Loucy (cell line): ENCODE data around the gene LATS2.

ENCODE experiments used
- H2AFZ ChIP-seq: fragments of 200-600 bp; sonication (generic); 2 replicates; pipeline ENCODE4 v1.6.0; 2016; ENCODE audit warnings: antibody characterized with exemption, mild to moderate bottlenecking, low read length, moderate library complexity
- H3F3A ChIP-seq: fragments of 200-600 bp; 2 replicates; pipeline ENCODE4 v1.6.0; 2016; ENCODE audit warnings: antibody characterized with exemption, low read depth, mild to moderate bottlenecking
- H3K27me3 ChIP-seq: fragments of 200-600 bp; sonication (generic); 2 replicates; pipeline ENCODE4 v1.6.1; 2014; ENCODE audit warnings: low read length, mild to moderate bottlenecking; ENCODE audit not compliant: insufficient read depth, poor library complexity, severe bottlenecking
- H3K36me3 ChIP-seq: fragments of 200-600 bp; sonication (generic); 2 replicates; pipeline ENCODE4 v1.6.1; 2016; ENCODE audit warnings: low read length; ENCODE audit not compliant: insufficient read depth
- H3K4me1 ChIP-seq: fragments of 200-600 bp; sonication (generic); 2 replicates; pipeline ENCODE4 v1.5.1; 2014; ENCODE audit warnings: low read length, mild to moderate bottlenecking; ENCODE audit not compliant: insufficient read depth, poor library complexity, severe bottlenecking
- H3K4me2 ChIP-seq: fragments of 200-600 bp; sonication (generic); 2 replicates; pipeline ENCODE4 v1.6.0; 2014; ENCODE audit warnings: antibody characterized with exemption, low read length, low read depth, mild to moderate bottlenecking; ENCODE audit not compliant: poor library complexity, severe bottlenecking
- H3K4me3 ChIP-seq: fragments of 200-600 bp; sonication (generic); 2 replicates; pipeline ENCODE4 v1.5.1; 2014; ENCODE audit warnings: low read length, mild to moderate bottlenecking, mixed read lengths; ENCODE audit not compliant: poor library complexity, severe bottlenecking
- H3K79me2 ChIP-seq: fragments of 200-600 bp; sonication (generic); 2 replicates; pipeline ENCODE4 v1.6.1; 2014; ENCODE audit warnings: low read length; ENCODE audit not compliant: insufficient read depth
- H3K9ac ChIP-seq: fragments of 200-600 bp; sonication (generic); 2 replicates; pipeline ENCODE4 v1.6.0; 2014; ENCODE audit warnings: mild to moderate bottlenecking, low read depth, low read length, moderate library complexity; ENCODE audit not compliant: poor library complexity, severe bottlenecking
- H3K9me2 ChIP-seq: fragments of 200-600 bp; sonication (generic); replicated peaks from 2 replicates; pipeline ENCODE4 v1.6.1; 2016; ENCODE audit warnings: low read depth, low read length, mixed read lengths
- H3K9me3 ChIP-seq: fragments of 200-600 bp; sonication (generic); 2 replicates; pipeline ENCODE4 v1.6.1; 2014; ENCODE audit warnings: mild to moderate bottlenecking, antibody characterized with exemption, low read length, low read depth; ENCODE audit not compliant: insufficient read depth
- H4K20me1 ChIP-seq: fragments of 200-600 bp; sonication (generic); 2 replicates; pipeline ENCODE4 v1.6.0; 2014; ENCODE audit warnings: antibody characterized with exemption, low read length, mild to moderate bottlenecking; ENCODE audit not compliant: insufficient read depth, poor library complexity, severe bottlenecking
- EZH2phosphoT487 ChIP-seq: fragments of 200-600 bp; IDR thresholded peaks from 2 replicates; pipeline ENCODE4 v1.6.1; 2018; ENCODE audit warnings: antibody characterized with exemption, mild to moderate bottlenecking, moderate library complexity, borderline replicate concordance
- TF ChIP-seq, protein P1 (sequence below): fragments of 200-600 bp; sonication (generic); conservative IDR thresholded peaks from 2 replicates; pipeline ENCODE4 v1.5.1; 2014; ENCODE audit warnings: mild to moderate bottlenecking, antibody characterized with exemption, low read length

LATS2 gene

DNA sequence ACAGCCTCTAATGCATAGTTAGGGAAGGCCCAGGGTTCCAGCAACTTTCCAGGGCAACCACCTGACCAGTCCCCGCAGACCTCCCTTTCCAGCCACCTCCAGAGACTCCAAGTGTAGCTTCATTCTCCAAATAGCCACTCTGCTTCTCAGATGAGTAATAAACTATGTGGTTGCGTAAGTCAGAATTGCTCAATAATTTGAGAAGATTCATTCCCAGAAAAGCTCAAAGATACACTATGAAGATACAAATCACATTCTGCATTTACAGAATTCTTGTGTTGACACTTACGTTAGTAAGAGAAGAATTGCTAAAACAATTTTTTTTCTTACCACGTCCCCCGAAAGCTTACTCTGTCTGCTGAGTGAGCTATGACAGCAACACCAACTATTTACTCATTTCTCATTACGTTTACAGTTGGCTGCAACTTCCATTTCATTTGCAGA, 8.2 kb upstream of the LATS2 start:
- Histone ChIP-seq H3K4me3 (no peak overlapping the region), H3K4me2 (no peak overlapping the region), H3K27me3 (no peaks in the 10 kb centered on the region), H3K79me2 (no peaks in the 10 kb centered on the region), H3F3A (peaks cover 6% of the 10 kb centered on the region; the same call in 1 of the 2 replicates), H3K9me3 (no peaks in the 10 kb centered on the region), H3K4me1 (peaks cover 28% of the 10 kb centered on the region), H3K9me2 (no peaks in the 10 kb centered on the region), H3K36me3 (no peaks in the 10 kb centered on the region), H3K9ac (no peak overlapping the region), H4K20me1 (no peaks in the 10 kb centered on the region), H2AFZ (no peak overlapping the region)
- no peak for TF ChIP-seq EZH2phosphoT487
- TF ChIP-seq, protein P1, sequence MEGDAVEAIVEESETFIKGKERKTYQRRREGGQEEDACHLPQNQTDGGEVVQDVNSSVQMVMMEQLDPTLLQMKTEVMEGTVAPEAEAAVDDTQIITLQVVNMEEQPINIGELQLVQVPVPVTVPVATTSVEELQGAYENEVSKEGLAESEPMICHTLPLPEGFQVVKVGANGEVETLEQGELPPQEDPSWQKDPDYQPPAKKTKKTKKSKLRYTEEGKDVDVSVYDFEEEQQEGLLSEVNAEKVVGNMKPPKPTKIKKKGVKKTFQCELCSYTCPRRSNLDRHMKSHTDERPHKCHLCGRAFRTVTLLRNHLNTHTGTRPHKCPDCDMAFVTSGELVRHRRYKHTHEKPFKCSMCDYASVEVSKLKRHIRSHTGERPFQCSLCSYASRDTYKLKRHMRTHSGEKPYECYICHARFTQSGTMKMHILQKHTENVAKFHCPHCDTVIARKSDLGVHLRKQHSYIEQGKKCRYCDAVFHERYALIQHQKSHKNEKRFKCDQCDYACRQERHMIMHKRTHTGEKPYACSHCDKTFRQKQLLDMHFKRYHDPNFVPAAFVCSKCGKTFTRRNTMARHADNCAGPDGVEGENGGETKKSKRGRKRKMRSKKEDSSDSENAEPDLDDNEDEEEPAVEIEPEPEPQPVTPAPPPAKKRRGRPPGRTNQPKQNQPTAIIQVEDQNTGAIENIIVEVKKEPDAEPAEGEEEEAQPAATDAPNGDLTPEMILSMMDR, result no peak

DNA sequence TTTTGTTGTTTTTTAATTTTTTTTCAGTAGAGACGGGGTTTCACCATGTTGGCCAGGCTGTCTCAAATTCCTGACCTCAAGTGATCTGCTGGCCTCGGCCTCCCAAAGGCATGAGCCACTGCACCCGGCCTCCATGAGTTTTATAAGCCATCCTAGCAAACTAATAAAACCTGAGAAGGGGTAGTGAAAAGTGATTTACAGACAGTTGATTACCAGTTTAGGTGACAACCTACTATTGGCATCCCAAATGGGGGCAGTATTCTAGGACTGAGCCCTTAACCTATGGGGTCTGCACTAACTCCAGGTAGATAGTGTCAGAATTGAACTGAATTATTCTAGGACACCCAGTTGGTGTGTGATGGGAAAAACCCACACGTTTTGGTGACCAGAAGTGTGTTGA, 6.5 kb upstream of the LATS2 start:
- Histone ChIP-seq H3F3A (no peaks in the 10 kb centered on the region), H3K4me1 (peaks cover 16% of the 10 kb centered on the region), H3K36me3 (no peaks in the 10 kb centered on the region), H3K9me3 (no peaks in the 10 kb centered on the region), H4K20me1 (no peaks in the 10 kb centered on the region), H3K9ac (no peak overlapping the region), H2AFZ (no peak overlapping the region), H3K79me2 (no peaks in the 10 kb centered on the region), H3K4me3 (no peak overlapping the region), H3K9me2 (no peaks in the 10 kb centered on the region), H3K27me3 (no peaks in the 10 kb centered on the region), H3K4me2 (no peak overlapping the region)
- no peak for TF ChIP-seq EZH2phosphoT487
- TF ChIP-seq, protein P1, result no peak

DNA sequence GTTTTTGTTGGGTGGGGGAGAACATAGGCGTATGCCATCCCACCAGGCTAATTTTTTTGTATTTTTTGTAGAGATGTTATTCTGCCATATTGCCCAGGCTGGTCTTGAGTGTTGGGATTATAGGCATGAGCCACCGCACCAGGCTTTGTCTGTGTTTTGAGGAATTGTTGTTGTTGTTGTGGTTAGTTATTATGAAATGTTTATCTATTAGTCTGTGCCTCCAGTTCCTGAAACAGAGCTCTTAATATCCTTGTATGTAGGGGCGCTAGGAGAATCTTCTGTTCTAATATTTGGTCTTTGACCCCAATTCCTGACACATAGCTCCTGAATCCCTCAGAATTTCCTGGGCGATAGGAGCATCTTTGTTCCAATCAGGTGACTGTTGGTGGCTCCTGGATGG, 5.6 kb upstream of the LATS2 start:
- no peaks in the 10 kb centered on the region for H4K20me1 ChIP-seq
- no peak overlapping the region for H2AFZ ChIP-seq
- TF ChIP-seq EZH2phosphoT487, result no peak
- TF ChIP-seq, protein P1, result no peak
- no peaks in the 10 kb centered on the region for H3K79me2 ChIP-seq
- no peaks in the 10 kb centered on the region for H3F3A ChIP-seq
- H3K9me3 ChIP-seq, result no peaks in the 10 kb centered on the region
- H3K9me2 ChIP-seq, result no peaks in the 10 kb centered on the region
- H3K4me1 ChIP-seq, result peaks cover 12% of the 10 kb centered on the region
- H3K9ac ChIP-seq, result no peak overlapping the region
- no peaks in the 10 kb centered on the region for H3K27me3 ChIP-seq
- H3K4me3 ChIP-seq, result no peak overlapping the region
- no peak overlapping the region for H3K4me2 ChIP-seq
- no peaks in the 10 kb centered on the region for H3K36me3 ChIP-seq
